ENCODE data around the gene PXT1.
A peak's percentile ranks its signal among the peaks of the same experiment; 100 is the strongest.
"Not testable (repeated sequence)": the region's sequence is repeated elsewhere in the genome, so short reads cannot be mapped to it uniquely, and the experiment has no call there.

The PXT1 gene

GRCh38 chr6:36443471-36444428 lies 1.1 kb upstream of the PXT1 start:
- DNase-seq: no peak

DNA sequence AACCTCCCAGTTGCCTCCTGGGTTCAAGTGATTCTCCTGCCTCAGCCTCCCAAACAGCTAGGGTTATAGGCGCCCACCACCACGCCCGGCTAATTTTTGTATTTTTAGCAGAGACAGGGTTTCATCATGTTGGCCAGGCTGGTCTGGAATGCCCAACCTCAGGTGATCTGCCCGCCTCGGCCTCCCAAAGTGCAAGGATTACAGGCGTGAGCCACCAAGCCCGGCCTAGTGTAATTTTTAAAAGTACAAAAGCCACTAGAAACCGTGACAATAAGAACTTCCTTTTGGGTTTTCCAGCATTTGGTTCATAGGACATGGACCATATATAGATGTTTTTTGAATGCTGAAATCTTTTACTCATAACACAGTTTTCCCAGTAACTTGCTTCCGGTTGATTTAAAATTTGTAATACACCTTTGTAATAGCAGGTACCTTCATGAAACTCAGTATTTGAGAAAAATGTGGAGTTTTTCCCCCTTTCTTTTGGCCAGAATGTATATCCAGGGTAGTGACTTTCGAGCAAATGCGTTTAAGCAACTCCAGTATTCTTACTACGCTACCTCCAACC lies 467 bp downstream of the PXT1 start:
- DNase-seq: no peak

DNA sequence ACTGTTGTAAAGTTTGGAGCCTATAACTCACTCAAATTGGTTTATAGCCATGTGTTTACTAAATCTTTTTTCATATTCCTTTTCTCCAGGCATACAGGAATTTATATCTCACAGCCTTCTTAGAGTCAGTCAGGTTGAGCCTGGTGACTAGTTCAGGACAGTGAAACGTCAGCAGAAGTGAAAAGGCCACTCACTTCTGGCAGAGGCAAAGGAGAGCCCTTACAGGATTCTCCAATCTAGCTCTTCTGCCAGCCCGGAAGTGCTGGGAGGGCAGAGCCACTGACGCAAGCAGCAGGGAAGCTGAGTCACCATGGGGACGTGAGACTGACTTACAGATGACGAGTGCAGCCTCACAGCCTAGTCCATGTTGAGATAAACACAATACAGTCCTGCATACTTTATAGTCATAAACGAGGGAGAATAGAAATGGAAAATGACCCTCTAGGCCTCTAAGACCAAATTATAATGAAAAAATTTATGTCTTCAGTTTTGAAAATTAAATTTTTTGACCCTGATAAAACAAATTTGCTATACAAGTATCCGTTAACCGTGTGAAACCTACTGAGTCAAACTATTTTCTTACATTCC lies 1.3 kb downstream of the PXT1 start:
- peak; percentile 72 to 89 for DNase-seq

DNA sequence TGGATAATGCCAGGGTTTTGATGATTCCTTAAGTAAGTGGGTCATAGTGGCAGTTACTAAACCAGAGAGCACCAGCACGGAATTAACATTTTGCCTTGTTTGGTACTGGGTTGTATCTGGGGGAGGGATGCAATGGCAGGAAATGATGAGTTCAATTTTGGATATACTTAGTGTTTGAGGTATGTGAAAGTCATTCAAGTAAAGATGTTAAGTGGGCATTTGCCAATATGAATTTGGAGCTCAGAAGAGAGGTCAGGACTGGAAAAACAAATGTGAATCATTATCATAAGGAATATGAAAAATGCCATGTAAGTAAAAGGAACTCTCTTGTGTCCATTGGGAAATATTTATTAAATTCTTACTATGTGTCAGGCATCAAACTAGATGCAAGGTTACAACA lies 6.2 kb downstream of the PXT1 start:
- no peak for DNase-seq

DNA sequence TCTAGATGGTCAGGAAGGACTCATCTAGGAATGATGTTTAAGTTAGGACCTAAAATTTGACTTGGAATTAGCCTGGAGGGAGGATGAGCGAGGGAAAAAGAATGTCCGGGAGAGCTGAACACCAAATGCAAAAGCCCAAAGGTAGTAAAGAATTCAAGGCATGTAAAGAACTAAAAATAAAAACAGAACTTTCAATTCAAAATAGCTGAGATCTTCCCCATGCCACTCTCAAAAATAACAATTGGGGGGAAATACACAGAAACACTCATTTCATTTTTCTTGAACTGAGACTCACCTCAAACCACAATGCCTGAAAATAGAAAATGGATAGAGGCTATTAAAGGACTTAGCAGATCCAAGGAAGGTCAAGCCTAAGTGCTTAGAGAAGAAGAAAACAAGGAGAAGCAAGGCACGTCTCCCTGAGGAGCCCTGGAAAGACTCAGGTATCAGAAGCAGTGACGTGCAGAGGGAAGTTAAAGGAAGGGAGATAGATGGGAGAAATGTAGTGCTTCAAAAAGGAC lies 10.4 kb downstream of the PXT1 start:
- DNase-seq: no peak

GRCh38 chr6:36431197-36431596 lies 11.5 kb downstream of the PXT1 start:
- DNase-seq: no peak

DNA sequence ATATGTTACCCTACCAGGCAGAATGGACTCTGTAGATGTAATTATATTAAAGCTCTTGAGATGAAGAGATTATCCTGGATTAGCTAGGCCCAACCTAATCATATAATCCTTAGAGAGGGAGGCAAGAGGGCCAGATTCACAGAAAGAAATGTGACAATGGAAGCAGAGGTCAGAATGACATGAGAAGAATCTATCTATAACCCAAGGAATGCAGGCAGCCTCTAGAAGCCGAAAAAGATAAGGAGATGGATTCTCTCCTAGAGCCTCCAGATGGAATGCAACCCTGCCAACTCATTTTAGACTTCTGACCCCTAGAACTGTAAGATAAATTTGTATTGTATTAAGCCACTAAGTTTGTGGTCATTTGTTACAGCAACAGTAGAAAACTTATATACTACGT lies 12.3 kb downstream of the PXT1 start:
- DNase-seq: no peak

DNA sequence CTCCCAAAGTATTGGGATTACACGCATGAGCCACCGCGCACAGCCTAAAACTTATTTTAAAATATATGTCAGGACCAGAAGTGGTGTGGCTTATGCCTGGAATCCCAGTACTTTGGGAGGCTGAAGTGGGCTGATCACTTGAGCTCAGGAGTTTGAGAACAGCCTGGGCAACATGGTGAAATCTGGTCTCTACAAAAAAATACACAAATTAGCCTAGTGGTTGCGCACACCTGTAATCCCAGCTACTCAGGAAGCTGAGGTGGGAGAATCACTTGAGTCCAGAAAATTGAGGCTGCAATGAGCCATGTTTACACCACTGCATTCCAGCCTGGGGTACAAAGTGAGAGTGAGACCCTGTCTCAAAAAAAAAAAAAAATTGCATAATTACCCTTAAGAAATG lies 13.7 kb downstream of the PXT1 start:
- DNase-seq: no peak

- no peak for DNase-seq
Observed at GRCh38 chr6:36426622-36427021, 16.0 kb downstream of the PXT1 start.

DNA sequence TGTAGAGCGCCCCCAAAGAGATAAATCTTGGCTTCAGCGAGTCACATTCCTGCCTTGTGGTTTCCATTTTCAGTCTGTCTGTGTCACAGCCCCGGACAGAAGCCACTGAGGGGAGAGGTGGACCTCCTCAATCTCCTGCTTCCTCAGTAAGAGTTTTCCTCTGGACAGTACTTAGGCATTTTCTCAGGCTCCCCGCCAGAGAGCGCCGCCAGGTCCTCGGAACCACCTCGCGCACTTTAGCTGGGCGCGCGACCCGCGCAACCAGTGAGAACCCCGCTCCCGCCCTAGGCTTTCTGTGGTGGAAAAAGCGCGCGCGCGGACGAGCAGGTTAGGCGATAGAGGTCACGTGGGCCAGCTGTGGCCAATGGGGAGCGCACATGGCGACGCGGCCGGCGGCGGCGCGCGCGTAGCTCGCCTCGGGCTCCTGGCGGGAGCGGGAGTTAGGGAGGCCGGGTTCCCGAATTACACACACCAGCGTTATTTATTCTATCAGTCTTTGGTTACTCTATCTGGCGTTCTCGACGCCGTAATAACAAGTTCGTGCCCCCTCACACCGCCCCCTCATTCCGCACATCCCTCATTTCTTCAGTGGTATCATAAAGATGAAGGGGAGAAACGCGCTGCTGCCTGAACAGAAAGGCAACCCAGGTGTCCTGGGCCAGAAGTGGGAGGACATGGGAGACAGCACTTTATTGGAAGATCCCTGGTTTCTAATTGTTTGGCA lies 19.4 kb downstream of the PXT1 start:
- peak; percentile 97 to 98 for DNase-seq

DNA sequence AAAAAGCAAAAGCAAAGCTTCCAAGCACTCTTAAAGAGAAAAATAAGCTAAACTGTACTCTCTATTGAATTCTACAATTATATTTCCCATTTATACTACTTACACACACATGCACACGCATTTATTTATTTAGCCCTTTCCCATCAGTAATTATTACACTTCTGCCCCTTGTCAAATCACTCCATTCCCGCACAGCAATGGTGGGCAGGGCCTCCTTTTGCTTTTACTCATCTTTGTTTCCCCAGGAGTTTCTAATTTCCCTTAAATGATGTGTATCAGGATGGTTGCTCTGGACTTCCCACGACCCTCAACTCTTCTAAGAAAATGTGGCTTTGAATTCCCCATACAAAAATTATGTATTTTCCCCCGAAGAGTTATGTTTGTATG lies 19.9 kb downstream of the PXT1 start:
- DNase-seq: no peak

GRCh38 chr6:36419310-36419709 lies 23.3 kb downstream of the PXT1 start:
- DNase-seq: no peak

GRCh38 chr6:36418558-36418957 lies 24.1 kb downstream of the PXT1 start:
- no peak for DNase-seq

- no peak for DNase-seq
Observed at GRCh38 chr6:36414481-36414880, 28.2 kb downstream of the PXT1 start.

- no peak for DNase-seq
Observed at GRCh38 chr6:36413489-36414480, 28.9 kb downstream of the PXT1 start.

DNA sequence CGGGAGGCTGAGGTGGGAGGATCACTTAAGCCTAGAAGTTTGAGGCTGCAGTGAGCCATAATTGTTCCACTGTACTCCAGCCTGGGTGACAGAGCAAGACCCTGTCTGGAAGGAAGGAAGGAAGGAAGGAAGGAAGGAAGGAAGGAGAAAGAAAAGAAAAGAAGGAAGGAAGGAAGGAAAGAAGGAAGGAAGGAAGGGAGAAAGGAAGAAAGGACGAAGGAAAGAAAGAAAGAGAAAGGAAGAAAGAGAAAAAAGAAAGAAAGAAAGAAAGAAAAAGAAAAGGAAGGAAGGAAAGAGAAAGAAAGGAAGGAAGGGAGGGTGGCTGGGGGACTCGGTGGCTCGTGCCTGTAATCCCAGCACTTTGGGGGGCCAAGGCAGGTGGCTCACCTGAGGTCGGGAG lies 32.9 kb downstream of the PXT1 start:
- not testable (repeated sequence) for DNase-seq

DNA sequence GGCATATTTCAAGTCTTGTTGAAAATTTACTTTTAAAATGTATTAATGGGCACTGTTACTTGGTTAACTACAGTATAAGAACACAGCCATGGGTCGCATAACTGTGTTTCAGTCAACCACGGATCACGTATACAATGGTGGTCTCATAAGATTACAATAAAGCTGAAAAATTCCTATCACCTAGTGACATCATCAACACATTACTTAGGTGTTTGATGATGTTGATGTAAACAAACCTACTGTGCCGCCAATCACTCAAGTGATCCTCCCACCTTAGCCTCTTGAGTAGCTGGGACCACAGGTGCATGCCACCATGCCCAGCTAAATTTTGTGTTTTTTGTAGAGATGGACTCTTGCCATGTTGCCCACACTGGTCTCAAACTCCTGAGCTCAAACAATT lies 38.5 kb downstream of the PXT1 start:
- no peak for DNase-seq

DNA sequence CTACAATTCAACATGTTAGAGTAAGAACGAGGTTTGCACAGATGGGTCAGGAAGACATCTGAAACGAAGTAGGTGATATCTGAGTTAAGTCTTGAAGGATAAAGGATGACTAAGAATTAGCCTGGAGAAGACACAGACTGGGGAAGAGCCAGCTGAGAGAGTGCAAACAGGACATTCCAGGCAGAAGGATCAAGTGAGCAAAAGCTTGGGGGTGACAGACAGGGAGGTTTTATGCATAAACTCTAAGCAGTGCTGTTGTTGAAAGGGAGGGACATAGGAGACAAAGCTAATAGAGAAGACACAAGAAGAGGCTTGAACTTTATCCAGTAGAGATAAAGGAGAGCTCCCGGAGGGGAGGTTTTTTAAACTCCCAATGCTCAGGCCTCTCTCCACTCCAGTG lies 40.2 kb downstream of the PXT1 start:
- DNase-seq: no peak

DNA sequence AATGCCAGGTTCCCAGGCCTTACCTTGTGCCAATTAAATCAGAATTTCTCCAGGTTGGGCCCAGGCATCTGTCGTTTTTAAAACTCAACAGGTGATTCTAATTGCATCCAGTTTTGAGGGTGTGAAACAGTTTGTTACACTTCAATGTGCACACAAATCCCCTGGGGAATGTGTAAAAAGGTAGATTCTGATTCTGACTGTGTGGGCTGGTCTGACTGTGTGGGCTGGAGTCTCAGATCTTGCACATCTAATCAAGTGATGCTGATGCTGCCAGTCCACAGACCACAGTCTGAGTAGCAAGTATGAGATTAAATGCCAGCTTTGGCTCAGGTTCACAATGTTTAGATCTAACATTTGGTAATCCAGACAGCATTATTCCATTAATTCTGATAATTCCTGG lies 42.7 kb downstream of the PXT1 start:
- DNase-seq: no peak

GRCh38 chr6:36392621-36393020 lies 50.0 kb downstream of the PXT1 start:
- no peak for DNase-seq

GRCh38 chr6:36389353-36389752 lies 53.3 kb downstream of the PXT1 start:
- no peak for DNase-seq
